NT2/D1 (cell line): ENCODE measurements around the gene FNDC3B.

Source experiments
- SUZ12 ChIP-seq: IDR thresholded peaks from 2 replicates; pipeline ENCODE4 v1.6.1; 2011; ENCODE audit not compliant: insufficient read length, insufficient read depth; ENCODE audit errors: extremely low read depth
- YY1 ChIP-seq: IDR thresholded peaks from 2 replicates; pipeline ENCODE4 v1.6.1; 2011; ENCODE audit not compliant: insufficient read length, insufficient read depth
- ZNF274 ChIP-seq: IDR thresholded peaks from 2 replicates; pipeline ENCODE4 v1.6.1; 2011; ENCODE audit warnings: mild to moderate bottlenecking, low read depth, low read length

DNA sequence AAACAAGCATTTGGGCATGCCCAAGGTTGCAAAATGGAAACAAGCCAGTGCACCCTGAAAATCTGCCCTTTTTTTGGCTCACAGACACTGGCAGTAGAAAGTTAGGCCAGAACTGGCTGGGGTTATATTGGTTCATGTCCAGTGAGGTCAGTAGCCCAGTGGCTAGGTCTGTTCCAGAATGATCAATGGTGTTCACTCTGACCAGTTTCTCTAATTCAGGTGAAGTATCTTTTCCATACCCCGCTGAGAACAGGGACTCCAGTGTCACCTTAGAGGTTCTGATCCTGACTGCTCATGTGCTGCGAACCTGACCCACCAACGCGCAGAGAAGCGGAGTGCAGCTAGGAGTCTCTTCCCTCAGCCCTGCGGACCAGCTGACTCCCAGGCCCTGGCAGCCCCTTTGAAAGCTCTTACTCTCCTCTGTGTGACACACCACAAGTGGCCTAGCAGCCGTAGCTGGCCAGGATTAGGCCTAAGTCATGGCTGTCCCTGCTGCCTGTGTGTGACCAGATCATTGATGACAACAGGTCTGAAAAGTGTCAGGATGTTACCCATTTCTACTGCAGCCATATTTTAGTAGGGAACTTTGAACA is 285.3 kb downstream of the FNDC3B start:
- no peak for TF ChIP-seq YY1
- TF ChIP-seq ZNF274 = no peak
- TF ChIP-seq SUZ12 = no peak
